ENCODE data around the gene SOAT1. TPM values are rescaled to one million over a fixed set of nuclear protein-coding genes. Genes with fewer than 3 reads are reported as not detected.
"Not testable (repeated sequence)": the region's sequence is repeated elsewhere in the genome, so short reads cannot be mapped to it uniquely, and the experiment has no call there.

The SOAT1 gene
- total RNA-seq (2012; rRNA removed) = 18.3 and 32.2 TPM in 2 replicates

DNA sequence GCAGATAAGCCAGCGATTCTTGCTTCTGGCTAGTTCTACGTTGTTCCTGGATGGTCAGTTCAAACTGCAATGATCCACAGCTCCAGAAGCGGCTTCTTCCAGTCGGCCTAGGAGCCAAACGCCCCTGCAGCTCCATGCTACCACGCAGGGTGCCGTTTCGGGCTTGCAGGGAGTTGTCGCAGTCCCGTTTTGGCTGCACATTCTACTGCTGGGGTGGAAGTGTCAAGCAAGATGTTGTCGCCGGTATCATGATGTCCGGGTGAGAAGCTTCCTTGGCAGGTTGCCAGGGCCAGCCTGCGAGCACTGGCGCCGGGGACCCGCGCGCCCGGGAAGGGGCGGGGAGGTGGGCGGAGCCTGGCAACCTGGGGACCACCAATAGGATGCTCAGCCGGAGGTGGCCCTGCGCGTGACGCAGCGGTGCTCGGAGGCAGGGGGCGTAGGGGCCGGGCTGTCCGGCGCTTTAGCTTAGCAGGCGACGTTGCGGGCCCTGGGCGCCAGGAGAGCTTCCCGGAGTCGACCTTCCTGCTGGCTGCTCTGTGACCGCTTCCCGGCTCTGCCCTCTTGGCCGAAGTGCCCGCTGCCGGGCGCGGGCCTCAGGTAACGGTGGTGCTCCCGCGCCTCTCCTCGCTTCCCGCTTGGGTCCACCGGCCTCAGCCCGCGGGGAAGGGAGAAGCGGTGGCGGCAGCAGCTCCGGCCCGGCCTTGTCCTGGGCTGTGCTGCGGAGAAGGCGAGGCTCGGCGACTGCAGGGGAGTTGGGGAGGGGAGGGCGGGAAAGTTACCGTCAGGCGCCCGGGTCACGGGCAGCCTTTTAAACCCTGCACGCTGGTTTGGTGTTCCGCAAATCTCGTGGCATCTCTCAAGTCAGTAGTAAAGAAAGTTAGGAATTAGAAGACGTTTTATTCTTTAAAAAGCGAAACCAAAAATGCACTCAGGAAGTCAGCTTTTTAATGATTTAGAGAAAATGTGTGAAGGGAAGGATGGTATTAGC is at the start of gene SOAT1:
TSS of gene SOAT1 (plus strand) at position 458 of the 988 bp plus-strand sequence. CDS start 8,888 bp downstream, outside the sequence.
- Histone ChIP-seq H3K9ac (ENCODE audit: low read depth, low read length) (peak within 1 kb of the TSS; percentile 83), H3K36me3 (ENCODE audit: insufficient read depth, low read length) (peaks cover 6% of the 10 kb centered on the region), H3K4me1 (ENCODE audit: control insufficient read depth, insufficient read depth, low read length) (peaks cover 12% of the 10 kb centered on the region), H3K4me2 (ENCODE audit: low read length) (peak within 1 kb of the TSS; percentile 84), H3K4me3 (ENCODE audit: low read length) (peak within 1 kb of the TSS; percentile 84), H3K27me3 (ENCODE audit: control insufficient read depth, insufficient read depth, low read length) (no peaks in the 10 kb centered on the region), H3K9me3 (replicated peaks; ENCODE audit: low read length) (no peaks in the 10 kb centered on the region)

DNA sequence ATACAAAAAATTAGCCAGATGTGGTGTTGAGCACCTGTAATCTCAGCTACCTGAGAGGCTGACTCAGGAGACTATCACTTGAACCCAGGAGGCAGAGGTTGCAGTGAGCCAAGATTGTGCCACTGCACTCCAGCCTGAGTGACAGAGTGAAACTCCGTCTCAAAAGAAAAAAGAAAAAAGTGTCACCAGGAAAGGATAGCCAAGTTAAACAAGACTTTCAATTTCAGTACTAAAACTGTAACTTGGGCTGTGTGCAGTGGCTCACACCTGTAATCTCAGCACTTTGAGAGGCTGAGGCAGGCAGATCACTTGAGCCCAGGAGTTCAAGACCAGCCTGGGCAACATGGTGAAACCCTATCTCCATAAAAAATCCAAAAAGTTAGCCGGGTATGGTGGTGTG is 48.2 kb upstream of the SOAT1 start:
- H3K4me1 ChIP-seq (ENCODE audit: control insufficient read depth, insufficient read depth, low read length); H3K9me3 ChIP-seq (replicated peaks; ENCODE audit: low read length); H3K4me3 ChIP-seq (ENCODE audit: low read length); H3K9ac ChIP-seq (ENCODE audit: low read depth, low read length); H3K36me3 ChIP-seq (ENCODE audit: insufficient read depth, low read length); H3K4me2 ChIP-seq (ENCODE audit: low read length); H3K27me3 ChIP-seq (ENCODE audit: control insufficient read depth, insufficient read depth, low read length): not testable (repeated sequence)

DNA sequence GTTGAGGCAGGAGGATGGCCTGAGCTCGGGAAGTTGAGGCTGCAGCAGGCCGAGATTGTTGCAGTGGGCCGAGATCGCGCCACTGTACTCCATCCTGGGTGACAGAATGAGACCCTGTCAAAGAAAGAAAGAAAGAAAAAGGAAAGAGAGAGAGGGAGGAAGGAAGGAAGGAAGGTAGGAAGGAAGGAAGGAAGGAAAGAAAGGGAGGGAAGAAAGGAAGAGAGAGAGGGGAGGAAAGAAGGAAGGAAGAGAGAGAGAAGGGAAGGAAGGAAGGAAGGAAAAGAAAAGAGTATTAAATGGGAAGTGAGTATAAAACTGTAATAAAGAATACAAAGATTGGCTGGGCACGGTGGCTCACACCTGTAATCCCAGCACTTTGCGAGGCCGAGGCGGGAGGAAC is 45.7 kb upstream of the SOAT1 start:
- H3K4me3 ChIP-seq (ENCODE audit: low read length) = no peak overlapping the region
- H3K4me1 ChIP-seq (ENCODE audit: control insufficient read depth, insufficient read depth, low read length) = no peaks in the 10 kb centered on the region
- H3K9ac ChIP-seq (ENCODE audit: low read depth, low read length) = no peak overlapping the region
- no peak overlapping the region for H3K4me2 ChIP-seq (ENCODE audit: low read length)
- H3K36me3 ChIP-seq (ENCODE audit: insufficient read depth, low read length) = no peaks in the 10 kb centered on the region
- H3K9me3 ChIP-seq (replicated peaks; ENCODE audit: low read length) = no peaks in the 10 kb centered on the region
- H3K27me3 ChIP-seq (ENCODE audit: control insufficient read depth, insufficient read depth, low read length) = no peaks in the 10 kb centered on the region

DNA sequence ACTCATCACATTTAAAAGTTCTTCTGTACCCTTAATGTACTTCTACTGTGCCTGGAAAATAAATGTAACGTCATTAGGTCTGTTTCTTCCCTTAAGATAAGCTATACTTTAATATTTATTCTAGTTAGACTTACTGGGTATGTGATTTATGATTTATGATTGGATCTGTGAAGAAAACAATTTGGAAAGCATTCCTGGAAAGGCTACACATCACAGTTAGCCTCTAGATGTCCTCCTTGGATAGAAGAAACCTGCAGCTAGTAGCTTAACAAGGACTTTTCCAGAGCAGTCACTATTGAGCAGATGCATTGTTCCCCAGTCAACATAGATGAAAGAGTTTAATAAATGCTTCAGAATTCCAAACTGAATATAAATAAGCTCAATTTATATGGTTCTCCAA is 41.9 kb upstream of the SOAT1 start:
- Histone ChIP-seq H3K4me3 (ENCODE audit: low read length) (no peak overlapping the region), H3K4me2 (ENCODE audit: low read length) (no peak overlapping the region), H3K9me3 (replicated peaks; ENCODE audit: low read length) (no peaks in the 10 kb centered on the region), H3K36me3 (ENCODE audit: insufficient read depth, low read length) (no peaks in the 10 kb centered on the region), H3K9ac (ENCODE audit: low read depth, low read length) (no peak overlapping the region), H3K4me1 (ENCODE audit: control insufficient read depth, insufficient read depth, low read length) (no peaks in the 10 kb centered on the region), H3K27me3 (ENCODE audit: control insufficient read depth, insufficient read depth, low read length) (no peaks in the 10 kb centered on the region)

DNA sequence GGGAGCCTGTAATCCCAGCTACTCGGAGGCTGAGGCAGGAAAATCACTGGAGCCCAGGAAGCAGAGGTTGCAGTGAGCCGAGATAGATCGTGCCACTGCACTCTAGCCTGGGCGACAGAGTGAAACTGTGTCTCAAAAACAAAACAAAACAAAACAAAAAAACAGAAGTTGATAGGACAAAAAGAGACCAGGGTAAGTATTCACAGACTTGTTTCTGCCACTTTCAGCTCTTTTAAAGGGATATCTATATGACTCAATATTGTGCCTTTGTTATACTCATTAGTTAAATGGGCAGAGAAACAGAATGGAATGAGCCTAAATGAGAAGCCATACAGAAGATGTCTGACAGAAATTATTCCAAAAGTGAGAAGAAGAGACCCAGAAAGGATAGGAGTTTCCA is 41.0 kb upstream of the SOAT1 start:
- H3K4me1 ChIP-seq (ENCODE audit: control insufficient read depth, insufficient read depth, low read length) = no peaks in the 10 kb centered on the region
- H3K9ac ChIP-seq (ENCODE audit: low read depth, low read length) = no peak overlapping the region
- no peaks in the 10 kb centered on the region for H3K9me3 ChIP-seq (replicated peaks; ENCODE audit: low read length)
- no peaks in the 10 kb centered on the region for H3K36me3 ChIP-seq (ENCODE audit: insufficient read depth, low read length)
- H3K4me2 ChIP-seq (ENCODE audit: low read length) = no peak overlapping the region
- H3K27me3 ChIP-seq (ENCODE audit: control insufficient read depth, insufficient read depth, low read length) = no peaks in the 10 kb centered on the region
- H3K4me3 ChIP-seq (ENCODE audit: low read length) = no peak overlapping the region

DNA sequence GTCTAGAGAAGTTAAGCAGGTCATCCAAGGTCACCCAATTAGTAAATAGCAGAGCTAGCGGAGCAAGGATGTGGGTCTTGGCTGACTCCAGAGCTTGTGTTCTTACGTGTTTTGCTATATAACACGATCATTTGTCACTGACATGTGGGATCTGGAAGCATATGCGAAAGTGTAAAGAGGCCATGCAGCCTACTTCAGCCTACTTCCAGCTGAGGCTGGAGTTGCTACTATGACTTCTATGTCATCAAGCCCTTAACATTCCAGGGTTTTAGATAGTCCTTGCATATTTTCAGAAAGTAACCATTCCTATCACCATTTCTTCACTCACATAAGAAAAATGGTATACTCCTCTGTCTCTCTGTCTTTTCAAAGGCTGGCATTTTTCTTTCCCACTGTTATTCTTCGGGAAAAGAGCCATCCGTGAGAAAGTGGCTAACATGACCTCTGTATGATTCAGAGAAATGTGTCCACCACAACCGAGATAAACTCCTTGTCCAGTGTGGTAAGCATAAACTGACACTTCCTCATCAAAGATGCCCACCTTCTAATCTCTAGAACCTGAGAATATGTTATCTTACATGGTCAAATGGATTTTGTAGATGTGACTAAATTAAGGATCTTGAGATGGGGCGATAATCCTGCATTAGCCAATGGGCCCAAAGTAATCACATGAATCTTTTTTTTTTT is 40.2 kb upstream of the SOAT1 start:
- H3K9ac ChIP-seq (ENCODE audit: low read depth, low read length) = no peak overlapping the region
- no peaks in the 10 kb centered on the region for H3K4me1 ChIP-seq (ENCODE audit: control insufficient read depth, insufficient read depth, low read length)
- no peaks in the 10 kb centered on the region for H3K27me3 ChIP-seq (ENCODE audit: control insufficient read depth, insufficient read depth, low read length)
- no peaks in the 10 kb centered on the region for H3K36me3 ChIP-seq (ENCODE audit: insufficient read depth, low read length)
- no peak overlapping the region for H3K4me2 ChIP-seq (ENCODE audit: low read length)
- H3K9me3 ChIP-seq (replicated peaks; ENCODE audit: low read length) = no peaks in the 10 kb centered on the region
- no peak overlapping the region for H3K4me3 ChIP-seq (ENCODE audit: low read length)

DNA sequence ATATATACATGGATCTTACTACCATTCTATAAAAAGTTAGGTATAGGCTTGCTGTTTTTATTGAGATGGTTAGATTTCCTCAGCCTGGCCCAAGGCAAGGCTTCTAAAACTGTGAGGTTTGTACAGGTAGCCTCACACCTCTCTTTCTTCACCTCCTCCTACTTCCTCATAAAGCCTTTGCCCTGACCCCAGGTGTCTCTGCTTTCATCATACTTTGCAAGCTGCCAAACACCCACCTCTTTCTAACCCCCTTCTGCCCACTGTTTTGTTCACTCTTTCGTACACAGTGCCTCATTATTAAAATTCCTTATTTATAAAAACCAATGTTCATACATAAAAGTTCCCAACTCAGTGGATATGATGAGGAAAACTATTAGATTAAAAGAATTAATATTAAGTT is 31.4 kb upstream of the SOAT1 start:
- Histone ChIP-seq H3K4me3 (ENCODE audit: low read length) (no peak overlapping the region), H3K9me3 (replicated peaks; ENCODE audit: low read length) (no peaks in the 10 kb centered on the region), H3K27me3 (ENCODE audit: control insufficient read depth, insufficient read depth, low read length) (no peaks in the 10 kb centered on the region), H3K36me3 (ENCODE audit: insufficient read depth, low read length) (no peaks in the 10 kb centered on the region), H3K4me2 (ENCODE audit: low read length) (no peak overlapping the region), H3K4me1 (ENCODE audit: control insufficient read depth, insufficient read depth, low read length) (no peaks in the 10 kb centered on the region), H3K9ac (ENCODE audit: low read depth, low read length) (no peak overlapping the region)

DNA sequence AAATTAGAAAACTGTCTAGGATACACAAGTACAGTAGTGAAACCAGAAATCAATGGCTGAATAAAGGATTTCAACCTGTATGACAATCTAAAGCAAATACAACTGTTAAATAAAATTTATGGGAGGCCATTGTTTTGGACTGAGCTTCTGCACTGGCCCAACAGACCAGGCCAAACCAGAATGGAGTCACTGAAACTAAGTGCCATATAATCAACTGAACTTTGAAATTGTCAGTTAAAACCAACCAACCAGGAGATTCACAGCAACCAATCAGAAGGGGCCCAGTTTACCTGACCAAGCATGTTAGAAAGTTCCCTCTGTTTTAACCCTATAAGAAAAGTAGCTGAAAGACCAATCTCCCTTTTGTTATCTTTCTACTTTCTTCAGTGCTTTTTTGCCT is 30.5 kb upstream of the SOAT1 start:
- H3K4me1 ChIP-seq (ENCODE audit: control insufficient read depth, insufficient read depth, low read length) = no peaks in the 10 kb centered on the region
- H3K9ac ChIP-seq (ENCODE audit: low read depth, low read length) = no peak overlapping the region
- H3K4me3 ChIP-seq (ENCODE audit: low read length) = no peak overlapping the region
- no peaks in the 10 kb centered on the region for H3K36me3 ChIP-seq (ENCODE audit: insufficient read depth, low read length)
- no peak overlapping the region for H3K4me2 ChIP-seq (ENCODE audit: low read length)
- H3K9me3 ChIP-seq (replicated peaks; ENCODE audit: low read length) = no peaks in the 10 kb centered on the region
- H3K27me3 ChIP-seq (ENCODE audit: control insufficient read depth, insufficient read depth, low read length) = no peaks in the 10 kb centered on the region

DNA sequence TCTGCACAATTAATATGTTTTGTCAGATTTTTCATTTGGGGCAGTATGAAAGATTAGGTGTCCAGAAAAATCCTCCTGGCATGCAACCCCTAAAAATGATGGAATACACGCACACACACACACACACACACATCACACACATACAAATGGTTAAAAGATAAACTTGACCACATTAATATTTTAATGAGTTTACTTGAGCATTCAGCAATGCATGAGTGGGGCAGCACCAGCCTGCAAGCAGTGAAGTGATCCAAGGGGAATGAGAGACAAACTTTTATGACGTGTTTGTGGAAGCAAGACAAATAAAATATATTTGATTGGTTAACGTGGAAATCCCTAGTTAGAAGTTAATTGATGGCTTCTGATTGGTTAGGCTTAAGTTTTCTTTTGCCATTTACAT is 29.1 kb upstream of the SOAT1 start:
- no peak overlapping the region for H3K9ac ChIP-seq (ENCODE audit: low read depth, low read length)
- no peaks in the 10 kb centered on the region for H3K36me3 ChIP-seq (ENCODE audit: insufficient read depth, low read length)

DNA sequence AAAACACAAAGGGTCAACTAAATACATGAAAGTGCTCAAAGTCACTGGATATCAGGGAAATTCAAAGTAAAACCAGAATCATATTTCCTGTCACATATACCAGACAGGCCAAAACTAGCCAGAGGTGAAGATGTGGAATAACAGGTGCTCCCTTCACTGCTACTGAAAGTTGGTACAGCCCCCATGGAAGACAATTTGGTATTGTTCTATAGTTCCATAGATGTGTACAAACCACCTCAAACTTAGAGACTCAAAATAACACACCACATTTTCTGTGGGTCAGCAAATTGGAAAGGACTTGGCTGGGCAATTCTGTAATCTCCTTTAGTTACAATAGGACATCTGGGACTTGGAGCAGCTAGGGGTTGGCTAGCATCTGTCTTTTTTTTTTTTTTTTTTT is 24.5 kb upstream of the SOAT1 start:
- Histone ChIP-seq H3K9me3 (replicated peaks; ENCODE audit: low read length) (no peaks in the 10 kb centered on the region), H3K4me3 (ENCODE audit: low read length) (no peak overlapping the region), H3K27me3 (ENCODE audit: control insufficient read depth, insufficient read depth, low read length) (no peaks in the 10 kb centered on the region), H3K36me3 (ENCODE audit: insufficient read depth, low read length) (no peaks in the 10 kb centered on the region), H3K4me2 (ENCODE audit: low read length) (no peak overlapping the region), H3K4me1 (ENCODE audit: control insufficient read depth, insufficient read depth, low read length) (no peaks in the 10 kb centered on the region), H3K9ac (ENCODE audit: low read depth, low read length) (no peak overlapping the region)

More for the DNA sequence above, 29.1 kb upstream of the SOAT1 start:
- Histone ChIP-seq H3K9me3 (replicated peaks; ENCODE audit: low read length) (no peaks in the 10 kb centered on the region), H3K4me1 (ENCODE audit: control insufficient read depth, insufficient read depth, low read length) (no peaks in the 10 kb centered on the region), H3K4me3 (ENCODE audit: low read length) (no peak overlapping the region), H3K27me3 (ENCODE audit: control insufficient read depth, insufficient read depth, low read length) (no peaks in the 10 kb centered on the region), H3K4me2 (ENCODE audit: low read length) (no peak overlapping the region)

DNA sequence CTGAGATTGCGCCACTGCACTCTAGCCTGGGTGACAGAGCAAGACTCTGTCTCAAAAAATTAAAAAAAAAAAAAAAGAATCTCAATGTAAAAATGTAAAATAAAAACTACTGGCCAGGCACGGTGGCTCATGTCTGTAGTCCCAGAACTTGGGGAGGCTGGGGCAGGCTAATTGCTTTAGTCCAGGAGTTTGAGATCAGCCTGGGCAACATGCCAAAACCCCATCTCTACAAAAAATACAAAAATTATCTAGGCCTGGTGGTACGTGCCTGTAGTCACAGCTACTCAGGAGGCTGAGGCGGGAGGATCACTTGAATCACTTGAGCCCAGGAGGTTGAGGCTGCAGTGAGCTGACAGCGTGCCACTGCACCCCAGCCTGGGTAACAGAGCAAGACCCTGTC is 19.2 kb upstream of the SOAT1 start:
- H3K4me1 ChIP-seq (ENCODE audit: control insufficient read depth, insufficient read depth, low read length); H3K36me3 ChIP-seq (ENCODE audit: insufficient read depth, low read length); H3K4me2 ChIP-seq (ENCODE audit: low read length); H3K27me3 ChIP-seq (ENCODE audit: control insufficient read depth, insufficient read depth, low read length); H3K9ac ChIP-seq (ENCODE audit: low read depth, low read length); H3K4me3 ChIP-seq (ENCODE audit: low read length); H3K9me3 ChIP-seq (replicated peaks; ENCODE audit: low read length): not testable (repeated sequence)

Measured in skeletal muscle satellite cell (primary cell).